ENCODE measurements around the gene KEL.

KEL gene

DNA sequence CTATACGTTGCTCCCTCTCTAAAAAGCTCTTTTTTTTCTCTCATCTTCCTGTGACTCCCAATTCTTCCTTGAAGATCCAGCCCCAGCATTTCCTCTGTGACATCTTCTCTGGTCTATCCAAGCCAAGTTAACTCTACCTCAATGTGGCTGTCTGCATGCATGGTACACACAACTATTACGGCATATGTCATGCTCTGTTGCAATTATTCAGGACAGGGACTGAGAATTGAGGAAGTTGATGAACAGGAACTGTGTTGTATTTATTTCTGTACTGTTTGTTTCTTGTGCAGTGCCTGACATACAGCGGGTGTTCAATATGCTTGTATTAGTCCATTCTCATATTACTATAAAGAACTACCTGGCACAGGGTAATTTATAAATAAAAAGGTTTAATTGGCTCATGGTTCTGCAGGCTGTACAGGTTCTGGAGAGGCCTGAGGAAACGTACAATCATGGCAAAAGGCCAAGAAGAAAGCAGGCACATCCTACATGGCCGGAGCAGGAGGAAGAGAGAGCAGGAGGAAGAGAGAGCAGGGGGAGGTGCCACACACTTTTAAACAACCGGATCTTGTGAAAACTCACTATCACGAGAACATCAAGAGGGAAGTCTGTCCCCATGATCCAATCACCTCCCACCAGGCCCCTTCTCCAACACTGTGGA lies 34.9 kb downstream of the KEL start:
- DNase-seq = peak; percentile 31

DNA sequence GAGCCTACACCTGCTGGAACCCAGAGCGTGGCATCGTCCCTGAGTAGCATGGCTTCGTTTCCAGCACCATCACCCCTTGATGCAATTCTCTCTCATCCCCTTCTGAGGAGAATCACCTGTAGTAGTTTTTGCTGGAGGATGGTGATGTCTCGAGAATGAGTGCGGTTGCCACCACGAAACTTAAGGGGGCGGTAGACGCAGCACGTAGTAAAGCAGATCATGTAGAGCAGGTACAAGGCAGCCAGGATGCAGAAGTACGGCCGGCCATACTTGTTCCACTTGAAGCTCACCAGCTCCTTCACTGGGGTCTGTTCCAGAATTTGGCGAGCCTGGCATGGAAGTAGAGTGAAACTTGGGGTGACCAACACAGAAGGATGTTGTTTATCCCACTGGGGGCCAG lies 36.8 kb downstream of the KEL start:
- no peak for DNase-seq

- DNase-seq = no peak
These were observed 38.8 kb downstream of the KEL start for GRCh38 chr7:142923391-142923790.

DNA sequence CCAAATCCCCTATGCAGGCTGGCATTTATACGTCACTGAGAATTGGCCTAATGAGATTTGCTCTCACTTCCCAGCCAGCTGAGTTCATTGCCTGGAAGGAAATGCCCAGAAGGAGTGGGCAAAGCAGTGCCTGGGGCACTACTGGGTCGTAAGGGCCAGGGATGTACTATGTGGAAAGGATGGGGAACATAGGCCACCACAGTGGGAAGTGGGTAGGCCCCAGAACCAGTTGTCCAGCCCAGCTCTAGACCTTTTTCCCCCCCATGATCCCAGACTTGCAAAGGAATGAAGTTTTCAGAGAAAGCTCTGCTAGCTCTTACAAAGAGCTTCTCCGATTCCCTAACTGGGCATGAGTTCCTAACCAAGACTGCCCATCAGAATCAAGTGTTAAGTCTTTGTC lies 42.5 kb downstream of the KEL start:
- no peak for DNase-seq

DNA sequence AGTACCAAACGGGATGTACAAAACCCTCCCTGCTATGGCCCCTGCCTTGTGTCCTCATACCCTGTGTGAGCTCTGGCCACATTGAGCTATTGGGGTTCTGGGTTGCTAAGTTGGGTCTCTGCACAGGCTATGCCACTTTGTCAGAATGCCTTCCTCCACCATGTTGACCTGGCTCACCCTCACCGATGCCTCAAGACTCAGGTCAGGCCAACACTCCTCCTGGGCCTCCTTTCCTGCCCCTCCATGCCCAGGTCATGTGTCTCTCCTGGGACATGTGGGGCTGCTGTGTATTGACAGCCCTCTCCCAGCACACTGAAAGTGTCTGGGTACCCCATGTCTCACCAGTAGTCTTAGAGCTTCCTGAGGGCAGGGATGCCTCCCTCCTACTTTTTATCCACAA lies 43.3 kb downstream of the KEL start:
- no peak for DNase-seq

DNA sequence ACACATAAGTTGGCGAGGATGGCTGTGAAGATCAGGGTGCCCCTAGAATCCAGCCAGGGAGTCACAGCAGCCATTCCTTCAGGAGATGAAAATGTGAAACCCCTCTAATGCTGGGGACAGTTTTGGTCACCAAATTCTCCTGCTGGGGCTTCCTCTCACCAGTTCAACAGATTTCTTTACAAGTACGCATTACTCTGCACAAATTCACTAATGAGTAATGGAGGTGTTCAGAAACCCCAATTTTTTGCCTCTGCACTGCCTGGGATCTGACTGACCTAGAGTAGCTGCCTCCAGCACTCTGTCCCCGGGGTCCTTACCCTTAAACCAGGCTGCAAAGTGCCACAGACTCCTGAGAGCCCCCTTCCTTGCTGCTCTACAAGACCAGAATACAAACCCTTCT lies 44.7 kb downstream of the KEL start:
- DNase-seq = no peak

GRCh38 chr7:142916508-142916907 lies 45.7 kb downstream of the KEL start:
- DNase-seq = no peak

- no peak for DNase-seq
These were observed 46.8 kb downstream of the KEL start for GRCh38 chr7:142915315-142915714.

GRCh38 chr7:142914121-142914520 lies 48.0 kb downstream of the KEL start:
- DNase-seq = no peak

DNA sequence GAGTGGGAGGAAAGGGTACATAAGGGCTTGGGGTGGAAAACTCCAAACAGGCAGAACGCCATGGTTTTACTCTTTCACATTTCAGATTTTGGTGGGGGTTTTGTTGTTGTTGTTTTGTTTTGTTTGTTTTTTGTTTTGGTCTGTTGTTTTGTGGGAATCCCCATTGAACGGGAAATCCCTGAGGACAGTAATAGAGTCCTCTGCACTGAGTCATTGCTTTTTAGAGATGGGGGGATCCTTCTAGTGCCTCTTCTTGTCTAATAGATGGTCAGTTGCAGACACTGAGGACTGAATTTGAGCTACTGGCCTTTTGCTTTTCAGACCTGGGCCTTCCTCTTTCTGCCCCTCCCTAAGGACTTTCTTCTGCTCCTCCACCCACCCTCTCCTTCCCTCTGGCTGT lies 48.6 kb downstream of the KEL start:
- DNase-seq = no peak

DNA sequence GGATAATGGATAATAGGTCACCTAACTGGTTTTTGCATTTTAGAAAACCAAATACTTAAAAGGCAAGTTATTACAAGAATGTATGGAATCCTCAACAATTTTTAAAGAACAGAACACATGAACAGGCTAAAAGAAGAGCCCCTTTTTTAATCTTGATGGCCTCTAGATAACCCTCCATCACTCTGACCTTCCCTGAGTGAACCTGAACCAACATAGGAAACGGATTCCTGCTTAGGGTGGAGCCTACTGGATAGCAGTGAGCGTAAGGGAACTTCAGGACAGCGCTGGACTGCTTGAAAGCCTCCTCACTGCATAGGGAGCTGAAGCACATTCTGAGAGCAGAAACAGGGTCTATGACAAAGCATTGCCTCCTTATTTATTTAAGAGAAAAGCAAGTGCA lies 49.1 kb downstream of the KEL start:
- DNase-seq = no peak

DNA sequence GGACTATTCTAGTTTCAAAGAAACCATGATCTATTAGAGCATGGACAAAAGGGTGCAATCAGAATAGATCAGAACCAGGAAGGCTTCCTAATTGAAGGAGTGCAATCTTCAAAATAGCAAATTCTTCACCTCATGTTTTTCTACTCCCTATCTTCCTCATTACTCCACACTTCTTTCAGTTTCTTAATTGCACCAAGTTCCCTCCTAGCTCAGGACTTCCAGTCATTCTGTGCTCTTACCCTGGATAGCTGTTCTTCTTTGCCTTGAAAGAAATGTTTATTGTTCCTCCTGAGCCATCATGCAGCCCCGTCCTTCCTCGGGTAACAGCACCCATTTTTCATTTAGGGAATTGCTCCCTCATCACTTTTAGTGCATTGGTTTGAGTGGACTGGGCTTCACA lies 51.7 kb downstream of the KEL start:
- no peak for DNase-seq

GRCh38 chr7:142910031-142910433 lies 52.1 kb downstream of the KEL start:
- no peak for DNase-seq

DNA sequence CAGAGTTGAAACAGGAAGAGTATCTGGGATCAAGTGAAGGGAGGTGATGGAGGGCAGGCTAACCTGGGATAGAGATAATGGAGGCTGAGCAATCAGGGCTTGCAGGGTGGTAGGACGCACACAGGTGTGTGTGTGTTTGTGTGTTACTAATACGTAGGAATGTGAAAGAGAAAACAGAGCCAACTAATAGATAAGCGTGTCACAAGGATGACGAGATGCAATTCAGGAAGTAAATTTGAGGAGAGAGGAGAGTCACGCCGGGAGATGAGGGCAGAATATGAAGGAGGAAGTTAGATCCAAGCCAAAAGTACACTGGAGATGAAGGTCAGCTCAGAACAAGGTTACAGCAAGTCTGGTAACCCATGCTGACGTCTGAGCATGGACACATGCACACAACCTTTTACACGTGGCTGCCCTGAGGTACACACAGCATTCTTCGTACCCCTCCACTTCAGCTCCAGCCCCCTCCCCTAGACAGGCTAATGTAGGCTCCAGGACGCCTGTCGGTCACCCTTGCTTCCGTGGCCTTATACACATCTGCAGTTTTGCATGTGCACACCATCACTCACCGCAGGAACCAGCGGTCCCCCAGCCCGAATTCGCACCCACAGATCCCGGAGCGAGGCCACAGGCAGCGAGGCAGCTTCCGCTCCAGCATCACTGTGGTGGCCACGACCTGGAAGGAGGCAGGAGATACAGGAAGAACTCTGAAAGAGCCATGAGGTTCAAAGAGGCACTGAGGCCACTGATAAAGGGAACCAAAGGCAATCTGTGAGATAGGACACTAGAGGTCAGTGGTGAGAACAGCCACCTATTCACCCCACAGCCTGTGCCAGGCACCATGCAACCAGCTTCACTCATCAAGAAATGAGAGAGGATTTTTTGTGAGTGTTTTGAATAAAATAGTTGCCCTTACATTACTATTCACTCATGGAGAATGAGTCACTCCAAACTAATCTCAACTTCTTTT lies 53.0 kb downstream of the KEL start:
- DNase-seq = peak; percentile 14

DNA sequence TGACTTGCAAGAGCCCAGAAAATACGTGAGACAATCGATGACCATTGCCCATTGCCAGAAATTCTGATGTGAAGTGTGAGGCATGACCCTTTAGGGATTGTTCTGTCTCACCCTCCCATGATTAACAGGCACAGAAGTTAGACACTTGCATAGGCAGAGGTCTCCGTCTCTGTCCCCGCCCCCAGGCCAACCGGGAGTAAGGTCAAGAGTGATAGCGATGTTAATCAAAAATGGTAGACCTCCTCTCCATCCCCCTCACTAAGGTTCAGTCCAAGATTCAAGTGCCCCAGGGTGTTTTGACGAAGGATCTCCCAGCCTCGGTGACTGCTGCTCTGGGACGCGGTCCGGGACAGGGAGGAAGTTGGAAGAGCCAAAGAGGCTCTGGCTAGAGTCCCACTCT lies 53.9 kb downstream of the KEL start:
- DNase-seq = no peak

- DNase-seq = no peak
These were observed 55.5 kb downstream of the KEL start for GRCh38 chr7:142906643-142907042.

GRCh38 chr7:142905759-142906158 lies 56.4 kb downstream of the KEL start:
- no peak for DNase-seq

DNA sequence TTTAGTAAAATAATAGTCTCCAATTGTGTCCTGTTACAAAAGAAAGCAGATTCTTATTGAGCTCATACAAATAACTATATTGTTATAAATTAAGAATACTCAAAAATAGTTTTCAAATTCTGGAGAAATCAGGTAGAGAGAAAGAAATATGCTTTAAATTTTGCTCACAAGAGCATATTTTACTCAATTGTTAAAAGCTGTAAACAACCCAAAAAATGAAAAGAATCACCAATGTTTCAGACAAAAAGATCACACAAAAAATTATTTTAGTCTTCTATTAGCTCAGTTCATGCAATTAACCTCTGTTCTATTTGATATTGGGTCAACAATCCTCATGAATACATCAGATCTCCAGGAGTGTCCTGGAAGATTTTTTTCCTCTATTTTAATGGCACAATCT lies 58.0 kb downstream of the KEL start:
- no peak for DNase-seq

- DNase-seq = no peak
These were observed 60.5 kb downstream of the KEL start for GRCh38 chr7:142901426-142902259.

DNA sequence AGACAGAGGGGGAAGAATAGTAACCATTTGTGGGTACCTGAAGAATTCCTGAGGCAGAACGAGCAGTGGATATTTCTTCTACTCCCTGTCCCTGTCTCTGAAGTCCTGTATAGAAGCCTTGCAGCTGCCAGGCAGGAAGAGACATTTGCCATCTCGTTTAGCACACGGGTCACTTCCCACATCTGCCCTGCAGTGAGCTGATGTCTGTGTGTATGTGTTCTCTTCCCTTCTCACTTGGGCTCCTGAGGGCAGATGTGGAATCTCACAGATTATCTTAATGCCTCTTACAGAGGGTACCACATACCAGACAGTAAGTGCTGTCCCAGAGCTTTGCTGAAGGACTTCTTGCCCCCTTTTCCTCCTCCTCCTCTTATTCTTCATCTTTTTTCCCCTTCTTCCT lies 62.5 kb downstream of the KEL start:
- no peak for DNase-seq

DNA sequence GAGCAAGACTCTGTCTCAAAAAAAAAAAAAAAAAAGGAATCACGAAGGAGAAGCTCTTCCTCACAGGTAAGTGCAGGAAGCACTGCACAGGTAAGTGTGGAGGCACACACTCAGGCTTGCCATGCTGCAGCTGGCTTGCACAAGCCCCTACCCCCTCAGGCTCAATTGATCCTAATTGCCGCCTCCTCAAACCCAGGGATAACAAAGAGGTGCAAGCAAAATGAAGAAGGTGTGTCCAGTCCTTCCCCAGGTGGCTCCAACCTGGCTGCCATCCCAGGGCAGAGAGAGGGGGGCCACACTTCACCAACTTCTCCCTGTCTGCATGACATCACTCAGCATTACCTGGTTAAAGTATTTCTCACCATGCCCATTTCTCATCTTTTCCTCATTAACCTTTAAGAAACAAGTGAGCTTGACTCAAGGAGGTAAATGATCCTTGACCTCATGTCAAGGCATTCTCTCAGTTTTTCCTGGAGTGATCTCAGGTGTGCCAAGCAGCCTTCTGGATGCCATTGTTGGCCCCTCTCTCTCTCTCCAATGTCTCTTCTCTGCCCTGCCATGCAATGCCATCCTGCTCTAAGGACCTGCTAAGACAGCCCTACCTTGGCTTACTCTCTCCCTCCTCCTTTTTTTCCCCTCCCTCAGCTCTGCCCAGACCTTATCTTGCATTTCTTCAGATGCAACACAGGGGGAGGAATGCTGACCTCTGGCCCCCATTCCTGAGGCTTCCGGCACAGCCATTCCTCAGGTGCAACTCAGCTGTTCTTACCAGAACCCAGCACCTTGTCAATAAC lies 63.6 kb downstream of the KEL start:
- no peak for DNase-seq

DNA sequence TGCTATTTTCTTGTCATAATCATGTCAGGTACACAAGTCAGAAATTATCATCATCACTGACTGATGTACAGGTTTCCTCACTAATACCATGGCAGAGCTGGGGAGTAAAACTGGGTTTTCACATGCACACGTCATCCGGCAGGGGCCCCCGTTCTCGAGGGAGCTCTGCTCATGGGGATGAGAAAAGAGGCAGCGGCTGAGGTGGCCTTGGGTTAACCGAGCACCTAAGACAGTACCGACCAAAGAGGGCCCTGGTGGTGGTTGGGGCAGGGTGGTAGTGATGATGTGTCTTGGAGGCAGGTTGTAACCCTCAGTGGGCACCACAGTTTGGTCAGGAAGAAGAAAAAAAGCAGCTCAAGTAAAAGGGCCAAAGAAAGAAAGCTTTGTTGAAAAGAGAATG lies 64.5 kb downstream of the KEL start:
- no peak for DNase-seq
